ENCODE measurements around the gene SERPINB10.
"Not testable (repeated sequence)": the region's sequence is repeated elsewhere in the genome, so short reads cannot be mapped to it uniquely, and the experiment has no call there.

The SERPINB10 gene

GRCh38 chr18:63890950-63891304 is 16.8 kb upstream of the SERPINB10 start:
- DNase-seq (ENCODE audit: low read depth in 2 of 3, low spot score in 2 of 3) = no peak

- no peak for DNase-seq (ENCODE audit: low read depth in 2 of 3, low spot score in 2 of 3)
These were observed 15.2 kb upstream of the SERPINB10 start for GRCh38 chr18:63892566-63892965.

GRCh38 chr18:63894106-63894772 is 13.5 kb upstream of the SERPINB10 start:
- DNase-seq (ENCODE audit: low read depth in 2 of 3, low spot score in 2 of 3) = no peak

GRCh38 chr18:63895190-63895589 is 12.6 kb upstream of the SERPINB10 start:
- DNase-seq (ENCODE audit: low read depth in 2 of 3, low spot score in 2 of 3) = no peak

- no peak for DNase-seq (ENCODE audit: low read depth in 2 of 3, low spot score in 2 of 3)
These were observed 10.7 kb upstream of the SERPINB10 start for GRCh38 chr18:63897072-63897471.

GRCh38 chr18:63899206-63899605 is 8.6 kb upstream of the SERPINB10 start:
- DNase-seq (ENCODE audit: low read depth in 2 of 3, low spot score in 2 of 3) = no peak

- no peak for DNase-seq (ENCODE audit: low read depth in 2 of 3, low spot score in 2 of 3)
These were observed 3.7 kb upstream of the SERPINB10 start for GRCh38 chr18:63903851-63904570.

- DNase-seq (ENCODE audit: low read depth in 2 of 3, low spot score in 2 of 3) = no peak
These were observed 3.1 kb upstream of the SERPINB10 start for GRCh38 chr18:63904694-63905093.

GRCh38 chr18:63905361-63905760 is 2.4 kb upstream of the SERPINB10 start:
- no peak for DNase-seq (ENCODE audit: low read depth in 2 of 3, low spot score in 2 of 3)

GRCh38 chr18:63906056-63906455 is 1.7 kb upstream of the SERPINB10 start:
- DNase-seq (ENCODE audit: low read depth in 2 of 3, low spot score in 2 of 3) = no peak

GRCh38 chr18:63908858-63909257 is 1.1 kb downstream of the SERPINB10 start:
- DNase-seq (ENCODE audit: low read depth in 2 of 3, low spot score in 2 of 3) = no peak

- no peak for DNase-seq (ENCODE audit: low read depth in 2 of 3, low spot score in 2 of 3)
These were observed 2.1 kb downstream of the SERPINB10 start for GRCh38 chr18:63909870-63910269.

GRCh38 chr18:63917817-63918216 is 10.1 kb downstream of the SERPINB10 start:
- no peak for DNase-seq (ENCODE audit: low read depth in 2 of 3, low spot score in 2 of 3)

- DNase-seq (ENCODE audit: low read depth in 2 of 3, low spot score in 2 of 3) = no peak
These were observed 14.3 kb downstream of the SERPINB10 start for GRCh38 chr18:63922049-63922448.

GRCh38 chr18:63924551-63924950 is 16.8 kb downstream of the SERPINB10 start:
- no peak for DNase-seq (ENCODE audit: low read depth in 2 of 3, low spot score in 2 of 3)

GRCh38 chr18:63928331-63928730 is 20.6 kb downstream of the SERPINB10 start:
- DNase-seq (ENCODE audit: low read depth in 2 of 3, low spot score in 2 of 3) = no peak

- not testable (repeated sequence) for DNase-seq (ENCODE audit: low read depth in 2 of 3, low spot score in 2 of 3)
These were observed 21.6 kb downstream of the SERPINB10 start for GRCh38 chr18:63929369-63929768.

GRCh38 chr18:63930773-63931354 is 23.1 kb downstream of the SERPINB10 start:
- DNase-seq (ENCODE audit: low read depth in 2 of 3, low spot score in 2 of 3) = no peak

- DNase-seq (ENCODE audit: low read depth in 2 of 3, low spot score in 2 of 3) = peak; percentile 6 to 43 (median 13)
These were observed 28.6 kb downstream of the SERPINB10 start for GRCh38 chr18:63936156-63936931.

- DNase-seq (ENCODE audit: low read depth in 2 of 3, low spot score in 2 of 3) = no peak
These were observed 29.2 kb downstream of the SERPINB10 start for GRCh38 chr18:63936932-63937393.

- no peak for DNase-seq (ENCODE audit: low read depth in 2 of 3, low spot score in 2 of 3)
These were observed 32.2 kb downstream of the SERPINB10 start for GRCh38 chr18:63940008-63940407.

All from activated CD8-positive, alpha-beta memory T cell treated with anti-CD3 and anti-CD28 coated beads for 48 hours (primary cell).